ENCODE measurements around the gene PFKL.

- TF ChIP-seq, protein P1, sequence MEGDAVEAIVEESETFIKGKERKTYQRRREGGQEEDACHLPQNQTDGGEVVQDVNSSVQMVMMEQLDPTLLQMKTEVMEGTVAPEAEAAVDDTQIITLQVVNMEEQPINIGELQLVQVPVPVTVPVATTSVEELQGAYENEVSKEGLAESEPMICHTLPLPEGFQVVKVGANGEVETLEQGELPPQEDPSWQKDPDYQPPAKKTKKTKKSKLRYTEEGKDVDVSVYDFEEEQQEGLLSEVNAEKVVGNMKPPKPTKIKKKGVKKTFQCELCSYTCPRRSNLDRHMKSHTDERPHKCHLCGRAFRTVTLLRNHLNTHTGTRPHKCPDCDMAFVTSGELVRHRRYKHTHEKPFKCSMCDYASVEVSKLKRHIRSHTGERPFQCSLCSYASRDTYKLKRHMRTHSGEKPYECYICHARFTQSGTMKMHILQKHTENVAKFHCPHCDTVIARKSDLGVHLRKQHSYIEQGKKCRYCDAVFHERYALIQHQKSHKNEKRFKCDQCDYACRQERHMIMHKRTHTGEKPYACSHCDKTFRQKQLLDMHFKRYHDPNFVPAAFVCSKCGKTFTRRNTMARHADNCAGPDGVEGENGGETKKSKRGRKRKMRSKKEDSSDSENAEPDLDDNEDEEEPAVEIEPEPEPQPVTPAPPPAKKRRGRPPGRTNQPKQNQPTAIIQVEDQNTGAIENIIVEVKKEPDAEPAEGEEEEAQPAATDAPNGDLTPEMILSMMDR (conservative IDR thresholded peaks at IDR 0.05; ENCODE audit: low read depth in 2 of 2): no peak
- no peak for TF ChIP-seq JUNB (IDR thresholded peaks at IDR 0.05; ENCODE audit: unreplicated experiment)
Measured at GRCh38 chr21:44324854-44325107, 24.9 kb downstream of the PFKL start.
